ENCODE measurements around the gene IPO7.

DNA sequence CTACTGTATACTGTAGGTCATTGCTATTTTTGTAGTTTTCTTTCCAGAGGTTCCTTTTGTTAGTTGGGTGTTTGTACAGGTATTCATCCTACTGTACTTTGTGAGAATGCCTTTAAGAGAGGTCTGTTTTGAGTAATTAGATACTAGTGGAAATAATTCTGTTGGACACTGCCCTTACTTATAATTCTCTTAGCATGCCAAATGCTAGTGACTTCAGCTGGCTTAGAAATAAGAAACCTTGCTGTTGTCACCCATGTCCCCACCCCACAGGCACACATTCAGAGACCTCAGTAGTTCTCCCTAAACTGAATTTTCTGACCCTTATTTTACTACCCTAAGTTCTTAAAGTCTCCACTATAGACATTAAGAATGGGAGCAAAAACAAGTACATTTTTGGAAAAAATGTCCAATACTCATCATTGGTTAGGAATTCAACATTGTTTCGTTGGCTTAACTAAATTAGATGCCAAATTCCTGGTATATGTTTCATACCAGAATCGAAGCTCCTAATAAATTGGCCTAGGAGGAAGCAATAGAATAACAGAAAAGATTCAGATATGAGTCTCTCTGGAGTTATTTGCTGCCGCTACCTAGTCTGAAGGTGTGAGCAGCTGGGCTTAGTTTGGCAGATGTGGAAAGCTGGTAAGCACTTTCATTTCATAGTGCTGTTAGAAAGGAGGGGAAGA is 104.8 kb downstream of the IPO7 start:
- TF ChIP-seq, protein P1, sequence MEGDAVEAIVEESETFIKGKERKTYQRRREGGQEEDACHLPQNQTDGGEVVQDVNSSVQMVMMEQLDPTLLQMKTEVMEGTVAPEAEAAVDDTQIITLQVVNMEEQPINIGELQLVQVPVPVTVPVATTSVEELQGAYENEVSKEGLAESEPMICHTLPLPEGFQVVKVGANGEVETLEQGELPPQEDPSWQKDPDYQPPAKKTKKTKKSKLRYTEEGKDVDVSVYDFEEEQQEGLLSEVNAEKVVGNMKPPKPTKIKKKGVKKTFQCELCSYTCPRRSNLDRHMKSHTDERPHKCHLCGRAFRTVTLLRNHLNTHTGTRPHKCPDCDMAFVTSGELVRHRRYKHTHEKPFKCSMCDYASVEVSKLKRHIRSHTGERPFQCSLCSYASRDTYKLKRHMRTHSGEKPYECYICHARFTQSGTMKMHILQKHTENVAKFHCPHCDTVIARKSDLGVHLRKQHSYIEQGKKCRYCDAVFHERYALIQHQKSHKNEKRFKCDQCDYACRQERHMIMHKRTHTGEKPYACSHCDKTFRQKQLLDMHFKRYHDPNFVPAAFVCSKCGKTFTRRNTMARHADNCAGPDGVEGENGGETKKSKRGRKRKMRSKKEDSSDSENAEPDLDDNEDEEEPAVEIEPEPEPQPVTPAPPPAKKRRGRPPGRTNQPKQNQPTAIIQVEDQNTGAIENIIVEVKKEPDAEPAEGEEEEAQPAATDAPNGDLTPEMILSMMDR (IDR thresholded peaks at IDR 0.05; ENCODE audit: insufficient read depth, low read length, poor library complexity, severe bottlenecking) = no peak
- no peak for TF ChIP-seq EZH2phosphoT487 (conservative IDR thresholded peaks at IDR 0.05; ENCODE audit: low read length)
